DMS114 treated with DMSO at 0.1 percent for 48 hours (cell line): ENCODE data around the gene SRSF6.
"Not testable (repeated sequence)": the region's sequence is repeated elsewhere in the genome, so short reads cannot be mapped to it uniquely, and the experiment has no call there.

Experiments
- DNase-seq: peaks from one replicate; lab custom pipeline; 2025; ENCODE audit not compliant: unreplicated experiment; lab: John Stamatoyannopoulos, UW

Gene SRSF6

DNA sequence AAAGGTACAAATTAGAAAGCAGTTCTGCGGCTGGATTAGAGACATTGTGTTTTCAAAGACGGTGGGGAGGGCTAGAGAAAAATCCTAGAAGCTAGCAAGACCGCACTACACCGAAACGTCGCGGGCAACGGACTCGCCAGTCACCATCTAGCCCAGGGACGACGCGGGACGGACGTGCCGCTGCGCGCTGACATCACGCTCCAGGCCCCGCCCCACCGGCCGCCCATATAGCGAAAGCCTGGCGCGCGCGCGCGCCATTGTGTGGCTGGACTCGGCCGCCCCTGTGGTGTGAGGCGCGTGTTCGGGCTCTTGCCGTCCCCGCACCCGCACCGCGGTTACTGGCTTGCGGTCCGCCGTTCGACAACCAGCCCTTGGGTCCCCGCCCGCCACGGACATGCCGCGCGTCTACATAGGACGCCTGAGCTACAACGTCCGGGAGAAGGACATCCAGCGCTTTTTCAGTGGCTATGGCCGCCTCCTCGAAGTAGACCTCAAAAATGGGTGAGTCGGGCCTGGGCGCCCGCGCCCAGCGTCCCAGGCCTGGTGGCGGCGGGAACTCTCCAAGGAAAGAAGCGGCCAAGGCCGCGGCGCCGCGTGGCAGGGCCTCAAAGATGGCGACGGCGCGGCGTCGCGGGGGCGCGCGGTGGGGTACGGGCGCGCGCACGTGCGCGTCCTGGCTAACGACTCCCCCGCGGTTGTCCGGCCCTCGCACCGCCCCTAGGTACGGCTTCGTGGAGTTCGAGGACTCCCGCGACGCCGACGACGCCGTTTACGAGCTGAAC, at the start of gene SRSF6:
SRSF6 (plus strand) TSS at position 257 of the 782 bp plus-strand sequence; CDS start at position 395, 138 bp downstream.
- DNase-seq = peak; percentile 88

DNA sequence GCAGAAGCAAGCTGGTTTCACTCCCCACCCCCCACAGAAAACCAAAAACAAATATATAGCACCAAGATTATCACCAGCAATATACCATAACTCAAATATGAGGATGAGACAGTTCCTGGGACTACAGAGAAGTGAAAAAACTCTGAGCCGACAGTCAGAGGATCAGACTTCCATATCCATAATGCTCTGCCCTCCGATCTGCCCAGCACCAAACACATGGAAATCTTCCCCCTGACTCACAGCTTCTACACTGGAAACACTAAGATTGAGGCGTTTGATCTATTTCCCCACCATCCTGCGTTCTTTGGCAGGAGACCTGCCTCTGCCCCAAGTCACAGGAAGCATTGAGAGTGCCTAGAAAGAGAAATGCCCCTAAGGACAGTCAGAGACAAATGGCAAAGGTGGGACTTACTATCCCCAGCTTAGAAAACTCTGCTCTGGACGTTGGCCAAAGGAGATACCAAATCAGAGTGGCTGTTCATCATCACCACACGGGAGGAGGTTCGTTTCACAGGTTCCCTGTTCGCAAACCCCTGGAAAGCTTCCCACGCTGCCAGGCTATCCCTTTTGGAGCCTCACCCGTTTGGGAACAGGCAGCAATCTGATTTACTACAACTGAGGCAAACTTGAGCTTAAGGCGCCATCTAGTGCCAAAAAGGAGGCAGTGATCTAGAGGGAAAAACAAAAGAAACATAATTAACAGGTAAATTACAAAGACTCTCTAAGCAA, 48.7 kb upstream of the SRSF6 start:
- peak; percentile 11 for DNase-seq

DNA sequence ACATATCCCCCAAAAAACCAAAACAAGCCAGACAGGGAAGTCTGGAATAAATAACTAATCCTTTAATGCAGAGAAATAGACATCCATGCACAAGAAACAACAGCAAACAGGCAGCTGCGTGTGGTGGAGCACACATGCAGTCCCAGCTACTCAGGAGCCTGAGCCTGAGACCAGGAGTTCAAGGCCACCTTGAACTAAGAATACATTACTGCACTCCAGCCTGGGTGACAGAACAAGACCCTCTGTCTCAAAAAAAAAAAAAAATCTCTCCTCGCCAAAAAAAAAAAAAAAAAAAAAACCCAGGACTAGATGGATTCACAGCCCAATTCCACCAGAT, 48.2 kb upstream of the SRSF6 start:
- DNase-seq = no peak

DNA sequence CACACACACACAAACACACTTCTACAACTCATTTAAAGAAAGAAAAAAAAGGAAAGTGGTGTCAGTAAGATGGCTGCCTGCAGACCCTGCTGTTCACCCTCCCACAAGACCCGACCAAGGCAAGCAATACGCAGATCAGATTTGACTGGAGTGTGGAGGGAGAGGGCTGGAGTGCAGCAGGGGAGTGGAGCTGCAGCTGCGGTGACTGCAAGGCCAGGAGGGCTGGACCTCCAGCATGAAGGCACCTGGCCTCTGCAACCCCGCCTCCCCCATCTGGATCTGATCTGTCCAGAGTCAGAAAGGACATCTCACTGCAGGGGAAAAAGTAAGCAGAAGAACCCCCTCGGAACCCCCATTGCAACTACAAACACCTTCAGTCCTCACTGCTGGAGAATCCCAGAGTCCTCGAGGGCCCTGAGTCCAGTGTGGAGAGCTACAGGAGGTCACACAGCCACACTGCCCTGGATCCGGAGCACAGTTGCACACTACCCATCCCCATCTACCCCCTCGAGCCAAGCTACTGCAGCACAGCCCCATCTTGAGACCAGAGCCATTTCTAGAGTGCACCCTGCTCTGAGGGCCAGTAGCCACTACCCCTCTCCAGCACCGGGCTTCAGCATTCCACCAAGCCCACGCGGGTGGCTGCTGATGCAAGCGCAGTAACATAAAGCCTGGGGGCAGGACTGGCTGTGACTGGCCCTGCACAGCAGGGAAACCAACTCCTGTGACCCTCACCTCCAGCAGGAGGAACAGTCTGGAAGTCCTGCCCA, 41.9 kb upstream of the SRSF6 start:
- DNase-seq = no peak

DNA sequence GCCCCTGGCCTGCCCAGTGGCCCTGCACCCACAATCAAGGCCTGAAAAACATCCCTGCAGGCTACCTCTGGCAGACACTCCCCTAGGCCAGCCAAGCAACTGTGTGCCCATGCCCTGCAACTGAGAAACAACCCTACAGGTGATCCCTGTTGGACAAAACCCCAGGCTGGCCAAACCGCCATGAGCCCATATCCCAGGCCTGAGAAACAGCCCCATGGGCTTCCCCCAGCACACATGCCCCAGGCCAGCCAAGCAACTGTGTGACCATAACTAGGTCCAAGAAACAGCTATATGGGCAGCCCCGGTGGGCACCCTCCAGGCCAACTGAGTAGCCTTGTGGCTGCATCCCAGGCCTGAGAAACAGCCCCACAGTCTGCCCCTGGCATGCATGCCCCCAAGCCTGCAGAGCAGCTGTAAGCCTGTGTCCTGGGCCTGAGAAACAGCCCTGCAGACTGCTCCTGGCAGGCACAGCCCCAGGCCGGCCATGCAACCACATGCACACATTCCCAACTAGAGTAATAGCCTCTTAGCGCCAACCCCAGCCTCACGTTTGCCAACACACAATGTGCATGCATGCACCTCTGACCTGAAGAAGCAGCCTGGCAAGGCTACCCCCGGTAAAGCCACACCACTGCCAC, 41.0 kb upstream of the SRSF6 start:
- DNase-seq = no peak

DNA sequence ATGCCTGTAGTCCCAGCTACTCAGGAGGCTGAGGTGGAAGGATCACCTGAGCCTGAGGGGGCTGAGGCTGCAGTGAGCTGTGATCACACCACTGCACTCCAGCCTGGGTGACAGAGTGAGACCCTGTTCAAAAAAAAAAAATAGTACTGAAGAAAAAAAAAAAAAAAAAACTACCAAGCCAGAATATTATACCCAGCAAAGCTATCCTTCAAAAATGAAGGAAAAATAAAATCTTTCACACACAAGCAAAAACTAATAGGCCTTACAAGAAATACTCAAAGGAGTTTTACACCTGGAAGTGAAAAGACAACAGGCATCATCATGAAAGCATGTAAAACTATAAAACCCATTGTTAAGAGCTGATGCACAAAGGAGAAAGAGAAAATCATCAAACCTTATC, 37.5 kb upstream of the SRSF6 start:
- DNase-seq = no peak

DNA sequence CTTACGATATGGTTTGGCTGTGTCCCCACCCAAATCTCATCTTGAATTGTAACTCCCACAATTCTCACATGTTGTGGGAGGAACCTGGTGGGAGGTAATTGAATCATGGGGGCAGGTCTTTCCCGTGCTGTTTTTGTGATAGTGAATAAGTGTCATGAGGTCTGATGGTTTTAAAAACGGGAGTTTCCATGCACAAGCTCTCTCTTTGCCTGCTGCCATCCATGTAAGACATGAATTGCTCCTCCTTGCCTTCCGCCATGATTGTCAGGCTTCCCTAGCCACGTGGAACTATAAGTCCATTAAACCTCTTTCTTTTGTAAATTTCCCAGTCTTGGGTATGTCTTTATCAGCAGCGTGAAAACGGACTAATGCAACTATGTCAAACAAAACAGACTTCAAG, 36.8 kb upstream of the SRSF6 start:
- DNase-seq = not testable (repeated sequence)

DNA sequence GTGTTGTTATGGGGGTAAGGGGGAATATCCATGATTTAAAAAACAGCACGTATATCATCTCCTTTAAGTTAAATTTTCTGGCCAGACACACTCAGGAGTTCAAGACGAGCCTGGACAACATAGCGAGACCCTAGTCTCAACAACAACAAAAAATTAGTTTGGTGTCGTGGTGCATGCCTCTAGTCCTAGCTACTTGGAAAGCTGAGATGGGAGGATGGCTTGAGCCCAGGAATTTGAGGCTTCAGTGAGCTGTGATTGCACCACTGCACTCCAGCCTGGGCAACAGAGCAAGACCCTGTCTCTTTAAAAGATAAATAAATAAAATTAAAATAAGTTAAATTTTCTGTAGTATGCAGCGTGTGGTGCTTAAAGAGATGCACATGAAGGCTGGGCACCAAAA, 31.5 kb upstream of the SRSF6 start:
- no peak for DNase-seq

DNA sequence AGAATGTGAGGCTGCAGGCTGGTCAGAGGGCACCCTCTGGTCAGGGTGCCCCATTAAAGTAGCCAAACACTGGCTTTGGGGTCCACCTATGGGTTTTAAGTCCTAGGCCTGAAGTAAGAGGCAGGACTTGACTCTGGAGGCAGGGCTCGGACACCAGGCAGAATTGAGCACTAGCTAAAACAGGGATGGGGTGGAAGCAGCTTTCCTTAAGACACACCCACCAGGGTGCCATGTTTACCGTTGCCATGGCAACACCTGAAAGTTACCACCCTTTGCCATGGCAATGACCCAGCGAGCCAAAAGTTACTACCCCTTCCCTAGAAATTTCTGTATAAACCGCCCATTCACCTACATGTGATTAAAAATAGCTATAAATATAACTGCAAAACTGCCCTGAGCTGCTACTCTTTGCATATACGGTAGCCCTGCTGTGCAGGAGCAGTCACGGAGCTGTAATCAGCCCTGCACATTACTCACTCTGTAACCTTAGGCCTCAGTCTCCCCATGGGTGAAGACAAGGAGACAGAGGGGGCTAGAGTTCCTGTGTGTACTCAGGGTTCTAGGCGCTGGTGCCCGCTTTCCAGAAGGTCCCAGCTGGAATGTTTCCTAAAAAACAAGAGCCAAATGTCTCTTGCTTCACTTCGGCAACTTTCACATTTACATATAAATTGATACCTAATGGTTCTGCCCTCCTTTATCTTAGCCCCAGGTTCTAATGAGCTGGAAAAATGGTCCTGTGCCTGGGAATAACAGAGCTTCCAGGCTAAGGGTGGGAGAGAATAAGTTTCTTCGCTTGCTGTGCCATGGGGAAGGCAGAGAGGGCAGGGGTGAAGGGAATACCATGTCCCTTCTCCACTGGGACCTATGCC, 27.2 kb upstream of the SRSF6 start:
- no peak for DNase-seq

DNA sequence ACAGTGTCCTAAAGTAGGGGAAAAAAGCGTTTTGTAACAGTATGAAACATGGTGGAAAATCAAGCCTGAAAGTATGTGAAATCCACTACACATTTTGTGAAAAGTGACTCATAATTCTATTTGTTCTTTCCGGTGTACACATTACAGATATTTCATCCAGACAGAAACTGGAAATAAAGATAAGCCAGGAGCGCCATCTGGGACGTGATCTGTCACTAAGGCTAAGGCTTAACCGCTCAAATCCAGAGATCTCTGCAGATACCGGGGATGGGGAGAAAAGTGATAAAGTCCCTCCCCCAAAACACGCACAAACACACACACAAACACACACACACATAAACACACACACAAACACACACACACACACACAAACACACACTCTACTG, 26.6 kb upstream of the SRSF6 start:
- no peak for DNase-seq

DNA sequence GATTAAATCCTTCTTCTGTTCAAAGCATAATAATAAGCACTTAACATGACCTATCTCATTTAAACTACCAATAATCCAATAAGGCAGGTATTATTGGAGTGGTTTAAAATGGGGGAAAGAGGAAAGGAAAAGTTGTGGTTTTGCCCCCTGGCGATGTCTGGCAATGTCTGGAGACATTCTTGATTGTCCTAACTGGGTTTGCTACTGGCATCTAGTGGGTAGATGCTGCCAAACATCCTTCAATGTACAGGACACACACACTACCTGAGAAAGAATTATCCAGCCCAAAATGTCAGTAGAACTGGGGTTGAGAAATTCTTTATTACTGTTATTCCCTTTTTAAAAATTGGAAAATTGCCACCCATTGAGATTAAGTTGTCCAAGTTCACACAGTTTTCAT, 25.2 kb upstream of the SRSF6 start:
- DNase-seq = no peak

DNA sequence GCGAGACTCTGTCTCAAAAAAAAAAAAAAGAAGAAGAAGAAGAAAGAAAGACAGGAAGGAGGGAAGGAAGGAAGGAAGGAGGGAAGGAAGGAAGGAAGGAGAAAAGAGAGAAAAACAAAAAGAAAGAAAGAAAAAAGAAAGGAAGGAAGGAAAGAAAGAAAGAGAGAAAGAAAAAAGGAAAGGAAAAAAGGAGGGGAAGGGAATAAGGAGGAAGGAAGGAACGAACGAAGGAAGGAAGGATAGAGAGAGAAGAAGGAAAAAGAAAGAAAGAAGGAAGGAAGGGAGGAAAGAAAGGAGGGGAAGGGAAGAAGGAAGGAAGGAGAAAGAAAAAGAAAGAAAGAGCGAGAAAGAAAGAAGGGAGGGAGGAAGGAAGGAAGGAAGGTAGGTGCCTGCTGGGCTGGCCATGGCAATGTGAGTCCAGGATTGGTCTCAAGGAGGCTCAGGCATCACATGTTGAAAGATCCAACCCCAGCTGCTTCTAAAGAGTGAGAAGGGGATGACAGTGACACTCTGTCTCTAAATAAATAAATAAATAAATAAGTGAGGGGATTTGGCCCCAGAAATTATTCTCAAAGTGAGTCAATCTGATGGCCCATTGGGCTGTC, 24.3 kb upstream of the SRSF6 start:
- DNase-seq = no peak

DNA sequence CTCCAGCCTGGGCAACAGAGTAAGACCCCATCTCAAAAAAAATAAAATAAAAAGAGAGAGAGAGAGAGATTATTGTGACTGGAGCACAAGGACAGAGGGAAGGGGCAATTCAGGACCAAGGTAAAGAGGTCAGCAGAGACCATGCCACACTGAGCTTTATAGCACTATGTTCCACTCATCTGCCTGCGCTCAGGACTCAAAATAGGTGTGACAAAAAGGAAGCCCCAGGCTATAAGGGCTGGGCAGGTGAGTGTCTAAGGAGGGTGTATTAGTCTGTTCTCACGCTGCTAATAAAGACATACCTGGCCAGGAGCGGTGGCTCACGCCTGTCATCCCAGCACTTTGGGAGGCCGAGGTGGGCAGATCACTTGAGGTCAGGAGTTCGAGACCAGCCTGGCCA, 23.1 kb upstream of the SRSF6 start:
- no peak for DNase-seq

DNA sequence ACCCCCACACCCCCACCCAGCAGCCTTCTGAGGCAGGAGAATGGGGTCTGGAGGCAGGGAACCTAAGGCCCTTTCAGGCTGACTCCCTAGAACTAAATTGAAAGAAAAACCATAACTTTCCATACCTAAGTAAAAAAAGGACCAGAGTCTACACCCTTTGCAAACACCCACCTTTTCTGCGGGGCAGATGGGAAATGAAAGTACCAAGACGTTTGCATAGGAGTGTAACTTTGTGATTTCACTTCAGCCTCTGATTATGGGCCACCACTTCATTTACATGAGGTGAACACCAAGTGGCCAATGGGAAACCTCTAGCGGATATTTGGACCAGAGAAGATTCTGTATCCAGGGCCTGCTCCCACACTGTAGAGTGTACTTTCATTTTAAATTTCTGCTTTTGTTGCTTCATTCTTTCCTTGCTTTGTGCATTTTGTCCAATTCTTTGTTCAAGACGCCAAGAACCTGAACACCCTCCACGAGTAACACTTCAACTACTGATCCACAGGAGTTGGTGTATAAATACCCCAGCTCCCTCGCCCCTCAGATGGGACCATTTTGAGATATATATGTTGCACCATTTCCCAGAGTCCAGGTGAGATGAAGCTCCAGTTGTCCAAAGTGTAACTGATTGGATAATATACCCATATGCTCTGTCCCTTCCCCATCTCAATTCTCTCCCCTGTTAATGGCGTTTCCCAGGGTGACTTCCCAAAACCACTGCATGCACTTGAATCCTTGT, 18.9 kb upstream of the SRSF6 start:
- DNase-seq = no peak

DNA sequence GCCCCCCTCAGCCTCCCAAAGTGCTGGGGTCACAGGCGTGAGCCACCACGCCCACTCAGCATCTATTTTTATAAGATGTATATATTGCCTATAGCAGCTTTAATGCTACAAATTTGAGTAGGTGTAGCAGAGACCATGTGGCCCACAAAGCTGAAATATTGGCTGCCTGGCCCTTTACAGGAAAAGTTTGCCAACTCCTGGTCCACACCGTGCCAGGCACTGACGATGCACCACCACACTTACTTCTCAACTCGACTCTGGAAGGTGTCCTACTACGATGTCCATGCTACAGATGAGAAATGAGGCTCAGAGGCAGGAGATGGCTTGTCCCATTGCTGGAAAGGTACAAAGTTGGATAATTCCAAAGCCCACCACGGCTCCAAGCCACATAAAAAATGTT, 17.2 kb upstream of the SRSF6 start:
- DNase-seq = no peak

DNA sequence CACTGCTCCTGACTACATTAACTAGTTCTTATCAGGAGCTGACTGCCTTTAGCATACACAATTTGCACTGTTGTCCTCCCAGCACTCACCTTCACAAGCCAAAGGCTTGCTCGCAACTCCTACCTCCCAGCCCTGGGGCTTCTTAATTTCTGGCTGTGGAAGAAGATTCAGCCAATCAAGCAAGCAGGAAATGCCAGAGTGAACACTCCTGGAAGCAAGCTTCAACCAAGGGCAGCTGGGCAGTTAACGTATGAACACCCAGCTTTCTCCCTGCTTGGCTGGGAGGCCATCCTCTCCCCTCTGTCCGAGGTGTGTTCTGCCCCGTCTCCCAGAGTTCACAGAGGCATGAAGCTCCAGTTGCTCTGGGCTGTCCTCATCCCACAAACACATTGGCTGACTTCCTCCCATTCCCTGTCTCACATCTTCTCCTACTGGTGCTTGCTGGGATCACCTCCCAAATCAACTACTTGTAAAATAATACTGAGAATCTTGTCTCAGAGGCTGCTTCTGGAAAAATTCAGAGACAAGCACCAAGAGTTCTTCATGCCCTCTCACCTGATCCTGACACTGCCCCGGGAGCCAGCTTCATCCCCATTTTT, 15.3 kb upstream of the SRSF6 start:
- DNase-seq = peak; percentile 15

DNA sequence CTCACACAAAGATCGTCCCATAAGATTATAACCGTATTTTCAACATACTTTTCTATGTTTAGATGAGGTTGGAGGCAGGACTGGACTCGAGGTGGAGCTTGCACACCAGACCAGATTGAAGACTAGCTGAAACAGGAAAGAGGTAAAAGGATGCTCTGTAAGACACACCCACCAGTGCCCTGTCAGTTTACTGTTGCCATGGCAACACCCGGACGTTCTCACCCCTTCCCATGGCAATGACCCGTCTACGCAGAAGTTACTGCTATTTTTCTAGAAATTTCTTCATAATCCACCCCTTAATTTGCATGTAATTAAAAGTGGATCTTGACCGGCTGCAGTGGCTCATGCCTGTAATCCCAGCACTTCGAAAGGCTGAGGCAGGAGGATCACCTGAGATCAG, 13.6 kb upstream of the SRSF6 start:
- no peak for DNase-seq

DNA sequence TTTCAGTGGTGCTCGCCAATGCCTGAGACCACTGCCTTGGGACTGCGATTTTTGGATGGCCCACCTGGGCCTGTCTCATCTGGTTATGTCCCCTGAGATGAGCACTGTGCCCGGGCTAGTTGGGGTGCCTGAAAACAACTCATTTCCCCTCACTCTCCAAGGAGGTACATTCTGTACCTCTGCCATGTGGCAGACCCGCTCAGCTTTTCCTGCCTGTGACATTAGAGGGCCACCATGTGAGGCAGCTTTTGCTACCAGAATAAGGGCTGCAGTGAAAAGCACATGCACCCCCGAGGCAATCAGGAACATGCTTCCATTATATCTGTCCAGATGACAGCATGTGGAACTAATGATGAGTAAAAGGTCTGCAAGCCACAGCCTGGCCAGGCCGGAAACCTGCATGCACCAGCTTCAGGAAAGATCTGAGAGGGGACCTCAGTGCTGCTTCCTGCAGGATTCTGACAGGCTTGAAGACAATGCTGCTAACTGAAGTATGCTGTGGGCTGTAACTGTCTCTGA, 11.3 kb upstream of the SRSF6 start:
- no peak for DNase-seq

DNA sequence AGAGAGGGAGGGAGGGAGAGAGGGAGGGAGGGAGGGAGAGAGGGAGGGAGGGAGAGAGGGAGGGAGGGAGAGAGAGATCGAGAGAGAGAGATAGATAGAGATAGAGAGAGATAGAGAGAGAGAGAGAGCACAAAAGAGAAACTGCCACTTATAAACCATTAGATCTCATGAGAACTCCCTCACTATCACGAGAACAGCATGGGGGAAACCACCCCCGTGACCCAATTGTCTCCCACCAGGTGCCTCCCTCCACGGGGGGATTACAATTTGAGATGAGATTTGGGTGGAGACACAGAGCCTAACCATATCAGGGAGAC, 9.3 kb upstream of the SRSF6 start:
- not testable (repeated sequence) for DNase-seq
